T-helper 1 cell treated with Interleukin-12 subunit alpha and Interleukin-12 subunit beta and Interleukin-4 antibody, amounts not matched to agents 30 μg/mL and 1 μg/mL, for 36 hours (primary cell): ENCODE data around the gene SMARCB1.

Experiments
- H3K27ac Mint-ChIP-seq: one replicate; pipeline ENCODE4 v1.8.0; 2021; ENCODE audit warnings: mild to moderate bottlenecking, mixed read lengths
- H3K27me3 Mint-ChIP-seq: one replicate; pipeline ENCODE4 v1.8.0; 2021; ENCODE audit warnings: low read depth, mixed read lengths
- H3K36me3 Mint-ChIP-seq: one replicate; pipeline ENCODE4 v1.8.0; 2021; ENCODE audit warnings: low read depth, mixed read lengths
- H3K4me1 Mint-ChIP-seq: one replicate; pipeline ENCODE4 v1.8.0; 2021; ENCODE audit warnings: low read depth, mixed read lengths
- H3K4me3 Mint-ChIP-seq: one replicate; pipeline ENCODE4 v1.8.0; 2021; ENCODE audit warnings: mild to moderate bottlenecking, moderate library complexity, mixed read lengths
- H3K9me3 Mint-ChIP-seq: one replicate; pipeline ENCODE4 v1.8.0; 2021; ENCODE audit warnings: mixed read lengths

SMARCB1 gene

GRCh38 chr22:23772315-23772648 lies 14.5 kb upstream of the SMARCB1 start:
- H3K4me1 Mint-ChIP-seq: peaks cover 12% of the 10 kb centered on the region
- no peaks in the 10 kb centered on the region for H3K9me3 Mint-ChIP-seq
- no peak overlapping the region for H3K27ac Mint-ChIP-seq
- peaks cover 19% of the 10 kb centered on the region for H3K27me3 Mint-ChIP-seq
- peak overlapping the region; percentile 48 for H3K4me3 Mint-ChIP-seq
- no peaks in the 10 kb centered on the region for H3K36me3 Mint-ChIP-seq

- H3K36me3 Mint-ChIP-seq: no peaks in the 10 kb centered on the region
- peaks cover 12% of the 10 kb centered on the region for H3K4me1 Mint-ChIP-seq
- H3K27ac Mint-ChIP-seq: no peak within 1 kb of the TSS
- peak within 1 kb of the TSS; percentile 48 for H3K4me3 Mint-ChIP-seq
- H3K9me3 Mint-ChIP-seq: no peaks in the 10 kb centered on the region
- H3K27me3 Mint-ChIP-seq: peaks cover 19% of the 10 kb centered on the region
Observed at GRCh38 chr22:23772649-23773473, 13.9 kb upstream of the SMARCB1 start, which contains the start of gene MMP11. MMP11 (plus strand) TSS chr22:23772849; CDS start chr22:23772871, 22 bp downstream.

GRCh38 chr22:23773483-23774113 lies 13.2 kb upstream of the SMARCB1 start:
- H3K4me1 Mint-ChIP-seq: peaks cover 10% of the 10 kb centered on the region
- H3K4me3 Mint-ChIP-seq: peak overlapping the region; percentile 2
- no peaks in the 10 kb centered on the region for H3K9me3 Mint-ChIP-seq
- no peaks in the 10 kb centered on the region for H3K36me3 Mint-ChIP-seq
- peaks cover 19% of the 10 kb centered on the region for H3K27me3 Mint-ChIP-seq
- no peak overlapping the region for H3K27ac Mint-ChIP-seq

- peaks cover 19% of the 10 kb centered on the region for H3K27me3 Mint-ChIP-seq
- no peak overlapping the region for H3K27ac Mint-ChIP-seq
- peaks cover 10% of the 10 kb centered on the region for H3K4me1 Mint-ChIP-seq
- no peak overlapping the region for H3K4me3 Mint-ChIP-seq
- H3K9me3 Mint-ChIP-seq: no peaks in the 10 kb centered on the region
- H3K36me3 Mint-ChIP-seq: no peaks in the 10 kb centered on the region
Observed at GRCh38 chr22:23774114-23774921, 12.4 kb upstream of the SMARCB1 start.

- peaks cover 19% of the 10 kb centered on the region for H3K27me3 Mint-ChIP-seq
- H3K36me3 Mint-ChIP-seq: no peaks in the 10 kb centered on the region
- H3K9me3 Mint-ChIP-seq: no peaks in the 10 kb centered on the region
- no peak overlapping the region for H3K4me3 Mint-ChIP-seq
- H3K4me1 Mint-ChIP-seq: peaks cover 10% of the 10 kb centered on the region
- H3K27ac Mint-ChIP-seq: no peak overlapping the region
Observed at GRCh38 chr22:23774922-23775436, 11.8 kb upstream of the SMARCB1 start.

- peaks cover 19% of the 10 kb centered on the region for H3K27me3 Mint-ChIP-seq
- no peaks in the 10 kb centered on the region for H3K36me3 Mint-ChIP-seq
- no peaks in the 10 kb centered on the region for H3K9me3 Mint-ChIP-seq
- no peak overlapping the region for H3K27ac Mint-ChIP-seq
- no peak overlapping the region for H3K4me3 Mint-ChIP-seq
- H3K4me1 Mint-ChIP-seq: peaks cover 10% of the 10 kb centered on the region
Observed at GRCh38 chr22:23775779-23776375, 10.9 kb upstream of the SMARCB1 start.

GRCh38 chr22:23777776-23778576 lies 8.8 kb upstream of the SMARCB1 start:
- H3K27me3 Mint-ChIP-seq: peaks cover 18% of the 10 kb centered on the region
- H3K4me1 Mint-ChIP-seq: peaks cover 5% of the 10 kb centered on the region
- H3K36me3 Mint-ChIP-seq: no peaks in the 10 kb centered on the region
- H3K9me3 Mint-ChIP-seq: no peaks in the 10 kb centered on the region
- H3K4me3 Mint-ChIP-seq: no peak overlapping the region
- H3K27ac Mint-ChIP-seq: no peak overlapping the region

GRCh38 chr22:23778577-23778900 lies 8.2 kb upstream of the SMARCB1 start:
- no peaks in the 10 kb centered on the region for H3K9me3 Mint-ChIP-seq
- no peaks in the 10 kb centered on the region for H3K36me3 Mint-ChIP-seq
- peaks cover 1% of the 10 kb centered on the region for H3K4me1 Mint-ChIP-seq
- no peak overlapping the region for H3K4me3 Mint-ChIP-seq
- no peak overlapping the region for H3K27ac Mint-ChIP-seq
- H3K27me3 Mint-ChIP-seq: peaks cover 13% of the 10 kb centered on the region

- H3K9me3 Mint-ChIP-seq: no peaks in the 10 kb centered on the region
Observed at GRCh38 chr22:23779083-23779482, 7.7 kb upstream of the SMARCB1 start.

GRCh38 chr22:23779731-23780130 lies 7.0 kb upstream of the SMARCB1 start:
- Mint-ChIP-seq H3K4me3 (no peak overlapping the region), H3K27ac (no peak overlapping the region), H3K27me3 (peaks cover 5% of the 10 kb centered on the region), H3K9me3 (no peaks in the 10 kb centered on the region), H3K36me3 (no peaks in the 10 kb centered on the region), H3K4me1 (peaks cover 6% of the 10 kb centered on the region)

More at GRCh38 chr22:23779083-23779482, 7.7 kb upstream of the SMARCB1 start:
- Mint-ChIP-seq H3K4me1 (peaks cover 1% of the 10 kb centered on the region), H3K27ac (no peak overlapping the region), H3K27me3 (peaks cover 11% of the 10 kb centered on the region), H3K36me3 (no peaks in the 10 kb centered on the region), H3K4me3 (no peak overlapping the region)

GRCh38 chr22:23780146-23780748 lies 6.5 kb upstream of the SMARCB1 start:
- no peaks in the 10 kb centered on the region for H3K36me3 Mint-ChIP-seq
- H3K9me3 Mint-ChIP-seq: no peaks in the 10 kb centered on the region
- H3K27ac Mint-ChIP-seq: no peak overlapping the region
- no peak overlapping the region for H3K4me3 Mint-ChIP-seq
- H3K27me3 Mint-ChIP-seq: peaks cover under 1% of the 10 kb centered on the region
- H3K4me1 Mint-ChIP-seq: peaks cover 6% of the 10 kb centered on the region

GRCh38 chr22:23781065-23781464 lies 5.7 kb upstream of the SMARCB1 start:
- no peaks in the 10 kb centered on the region for H3K9me3 Mint-ChIP-seq
- no peak overlapping the region for H3K27ac Mint-ChIP-seq
- H3K4me3 Mint-ChIP-seq: no peak overlapping the region

GRCh38 chr22:23781511-23782183 lies 5.1 kb upstream of the SMARCB1 start:
- Mint-ChIP-seq H3K27ac (no peak overlapping the region), H3K36me3 (no peaks in the 10 kb centered on the region), H3K9me3 (no peaks in the 10 kb centered on the region), H3K27me3 (no peaks in the 10 kb centered on the region), H3K4me3 (no peak overlapping the region), H3K4me1 (peaks cover 12% of the 10 kb centered on the region)

More at GRCh38 chr22:23781065-23781464, 5.7 kb upstream of the SMARCB1 start:
- Mint-ChIP-seq H3K4me1 (peaks cover 6% of the 10 kb centered on the region), H3K27me3 (no peaks in the 10 kb centered on the region), H3K36me3 (no peaks in the 10 kb centered on the region)
